ENCODE data around the gene GABARAPL2.
"Not testable (repeated sequence)": the region's sequence is repeated elsewhere in the genome, so short reads cannot be mapped to it uniquely, and the experiment has no call there.

The GABARAPL2 gene

DNA sequence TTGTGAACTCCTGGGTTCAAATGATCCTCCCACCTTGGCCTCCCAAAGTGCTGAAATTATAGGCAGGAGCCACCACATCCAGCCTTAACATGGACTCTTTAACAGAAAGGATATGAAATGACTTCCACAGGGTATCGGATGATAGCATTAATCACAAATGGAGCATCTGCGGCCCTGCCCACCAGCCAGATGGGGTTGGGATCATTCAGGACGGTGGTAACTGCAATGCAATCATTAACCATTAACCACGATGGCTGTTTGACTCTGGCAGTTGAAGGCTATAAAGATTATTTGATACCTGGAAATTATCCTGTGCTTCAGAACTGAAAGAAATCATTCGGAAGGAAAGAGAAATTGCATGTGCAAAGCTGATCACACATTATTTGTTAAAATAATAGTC lies 24.9 kb upstream of the GABARAPL2 start (continued):
- TF ChIP-seq FEZF1 (tag by site-specific recombination; IDR thresholded peaks at IDR 0.05) (no peak), ZNF391 (tag by site-specific recombination; IDR thresholded peaks at IDR 0.05; ENCODE audit: borderline replicate concordance, low read depth) (no peak)
- TF ChIP-seq, protein P1, sequence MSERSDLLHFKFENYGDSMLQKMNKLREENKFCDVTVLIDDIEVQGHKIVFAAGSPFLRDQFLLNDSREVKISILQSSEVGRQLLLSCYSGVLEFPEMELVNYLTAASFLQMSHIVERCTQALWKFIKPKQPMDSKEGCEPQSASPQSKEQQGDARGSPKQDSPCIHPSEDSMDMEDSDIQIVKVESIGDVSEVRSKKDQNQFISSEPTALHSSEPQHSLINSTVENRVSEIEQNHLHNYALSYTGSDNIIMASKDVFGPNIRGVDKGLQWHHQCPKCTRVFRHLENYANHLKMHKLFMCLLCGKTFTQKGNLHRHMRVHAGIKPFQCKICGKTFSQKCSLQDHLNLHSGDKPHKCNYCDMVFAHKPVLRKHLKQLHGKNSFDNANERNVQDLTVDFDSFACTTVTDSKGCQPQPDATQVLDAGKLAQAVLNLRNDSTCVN (tag by site-specific recombination; optimal IDR thresholded peaks at IDR 0.05) = no peak

DNA sequence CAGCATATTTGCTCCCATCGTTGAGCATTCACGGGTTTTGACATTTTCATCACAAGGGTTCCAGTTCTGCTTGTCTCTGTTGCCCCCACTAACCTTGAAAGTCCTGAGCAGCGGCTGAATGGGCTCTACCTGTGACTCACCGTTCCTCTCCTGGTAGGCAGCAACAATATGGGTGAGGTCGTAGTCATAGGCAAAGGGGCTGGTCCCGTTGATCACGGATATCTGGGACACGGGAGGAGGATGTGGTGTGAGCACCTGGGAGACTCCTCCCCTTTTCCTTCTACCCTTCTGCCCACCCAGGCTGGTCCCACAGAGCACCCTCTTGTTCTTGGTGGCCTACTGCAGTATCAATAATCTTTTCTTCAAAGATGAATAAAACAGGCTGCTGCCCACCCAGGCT lies 23.7 kb upstream of the GABARAPL2 start:
- H3K9me3 ChIP-seq (ENCODE audit: control insufficient read depth, insufficient read depth, low read depth, low read length); H3K36me3 ChIP-seq (ENCODE audit: control insufficient read depth in 2 of 2, insufficient read depth in 1 of 2, low read length in 2 of 2); H3K4me3 ChIP-seq (ENCODE audit: low read depth, low read length); H3K4me1 ChIP-seq (ENCODE audit: control insufficient read depth, insufficient read depth, low read length); H3K27ac ChIP-seq (ENCODE audit: extremely low read depth, low read depth, low read length); POLR2A ChIA-PET: not testable (repeated sequence)
- CTCF ChIA-PET = interaction anchor here (0.6 kb wide), 1 partner anchor 25 kb away, joined by 3 read pairs; no protein-coding TSS in a partner anchor

DNA sequence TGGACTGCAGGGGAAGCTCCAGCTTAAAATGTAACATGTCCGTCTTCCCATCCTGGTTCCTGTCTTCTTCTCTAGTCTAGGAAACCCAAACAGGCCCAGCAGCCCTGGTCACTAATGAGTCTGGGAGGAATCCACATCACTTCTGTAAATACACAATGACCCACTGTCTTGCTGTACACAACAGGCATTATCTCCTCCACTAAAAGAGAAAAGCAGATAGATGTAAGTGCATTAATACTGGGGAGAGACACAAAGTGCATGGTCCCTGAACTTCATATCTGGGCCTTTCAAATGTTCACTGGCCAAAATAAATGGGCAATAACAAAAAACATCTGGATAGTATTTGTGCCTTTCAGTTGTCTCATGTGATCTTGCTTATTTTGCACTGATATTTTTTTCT lies 20.3 kb upstream of the GABARAPL2 start:
- H3K4me1 ChIP-seq (ENCODE audit: control insufficient read depth, insufficient read depth, low read length); H3K36me3 ChIP-seq (ENCODE audit: control insufficient read depth in 2 of 2, insufficient read depth in 1 of 2, low read length in 2 of 2); POLR2A ChIA-PET; H3K4me3 ChIP-seq (ENCODE audit: low read depth, low read length); H3K9me3 ChIP-seq (ENCODE audit: control insufficient read depth, insufficient read depth, low read depth, low read length); H3K27ac ChIP-seq (ENCODE audit: extremely low read depth, low read depth, low read length): not testable (repeated sequence)
- CTCF ChIA-PET = interaction anchor here (0.6 to 1.4 kb wide), 2 partner anchors 16 to 20 kb away, joined by 3 to 6 read pairs; partner anchors contain the start of gene GABARAPL2

DNA sequence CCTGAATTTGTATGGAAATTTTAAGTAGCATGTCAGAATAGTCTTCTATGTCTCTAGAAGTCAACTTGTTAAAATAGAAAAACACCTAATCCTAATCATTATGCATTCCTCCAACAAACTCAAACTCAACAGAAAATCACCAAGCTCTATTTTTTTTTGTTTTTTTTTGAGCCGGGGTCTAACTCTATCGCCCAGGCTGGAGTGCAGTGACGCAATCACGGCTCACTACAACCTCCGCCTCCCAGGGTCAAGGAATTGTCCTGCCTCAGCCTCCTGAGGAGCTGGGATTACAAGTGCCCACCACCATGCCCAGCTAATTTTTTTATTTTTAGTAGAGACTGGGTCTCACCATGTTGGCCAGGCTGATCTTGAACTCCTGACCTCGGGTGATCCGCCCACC lies 19.9 kb upstream of the GABARAPL2 start:
- POLR2A ChIA-PET = no interaction called here
- H3K36me3 ChIP-seq (ENCODE audit: control insufficient read depth in 2 of 2, insufficient read depth in 1 of 2, low read length in 2 of 2) = peaks cover 0 to 4% of the 10 kb centered on the region in 2 experiments; a peak in 2 of 3 replicates
- H3K9me3 ChIP-seq (ENCODE audit: control insufficient read depth, insufficient read depth, low read depth, low read length) = no peaks in the 10 kb centered on the region
- no peak overlapping the region for H3K4me3 ChIP-seq (ENCODE audit: low read depth, low read length)
- no peak for TF ChIP-seq ZNF521 (tag by site-specific recombination; IDR thresholded peaks at IDR 0.05)
- TF ChIP-seq YY2 (tag by site-specific recombination; IDR thresholded peaks at IDR 0.05) = no peak
- TF ChIP-seq, protein P2, sequence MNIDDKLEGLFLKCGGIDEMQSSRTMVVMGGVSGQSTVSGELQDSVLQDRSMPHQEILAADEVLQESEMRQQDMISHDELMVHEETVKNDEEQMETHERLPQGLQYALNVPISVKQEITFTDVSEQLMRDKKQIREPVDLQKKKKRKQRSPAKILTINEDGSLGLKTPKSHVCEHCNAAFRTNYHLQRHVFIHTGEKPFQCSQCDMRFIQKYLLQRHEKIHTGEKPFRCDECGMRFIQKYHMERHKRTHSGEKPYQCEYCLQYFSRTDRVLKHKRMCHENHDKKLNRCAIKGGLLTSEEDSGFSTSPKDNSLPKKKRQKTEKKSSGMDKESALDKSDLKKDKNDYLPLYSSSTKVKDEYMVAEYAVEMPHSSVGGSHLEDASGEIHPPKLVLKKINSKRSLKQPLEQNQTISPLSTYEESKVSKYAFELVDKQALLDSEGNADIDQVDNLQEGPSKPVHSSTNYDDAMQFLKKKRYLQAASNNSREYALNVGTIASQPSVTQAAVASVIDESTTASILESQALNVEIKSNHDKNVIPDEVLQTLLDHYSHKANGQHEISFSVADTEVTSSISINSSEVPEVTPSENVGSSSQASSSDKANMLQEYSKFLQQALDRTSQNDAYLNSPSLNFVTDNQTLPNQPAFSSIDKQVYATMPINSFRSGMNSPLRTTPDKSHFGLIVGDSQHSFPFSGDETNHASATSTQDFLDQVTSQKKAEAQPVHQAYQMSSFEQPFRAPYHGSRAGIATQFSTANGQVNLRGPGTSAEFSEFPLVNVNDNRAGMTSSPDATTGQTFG (tag by site-specific recombination; IDR thresholded peaks at IDR 0.05; ENCODE audit: borderline replicate concordance) = no peak
- TF ChIP-seq ZNF423 (tag by site-specific recombination; IDR thresholded peaks at IDR 0.05) = no peak
- TF ChIP-seq ZNF621 (tag by site-specific recombination; IDR thresholded peaks at IDR 0.05) = no peak
- no peak for TF ChIP-seq ZBTB21 (tag by site-specific recombination; IDR thresholded peaks at IDR 0.05)
- TF ChIP-seq, protein P3, sequence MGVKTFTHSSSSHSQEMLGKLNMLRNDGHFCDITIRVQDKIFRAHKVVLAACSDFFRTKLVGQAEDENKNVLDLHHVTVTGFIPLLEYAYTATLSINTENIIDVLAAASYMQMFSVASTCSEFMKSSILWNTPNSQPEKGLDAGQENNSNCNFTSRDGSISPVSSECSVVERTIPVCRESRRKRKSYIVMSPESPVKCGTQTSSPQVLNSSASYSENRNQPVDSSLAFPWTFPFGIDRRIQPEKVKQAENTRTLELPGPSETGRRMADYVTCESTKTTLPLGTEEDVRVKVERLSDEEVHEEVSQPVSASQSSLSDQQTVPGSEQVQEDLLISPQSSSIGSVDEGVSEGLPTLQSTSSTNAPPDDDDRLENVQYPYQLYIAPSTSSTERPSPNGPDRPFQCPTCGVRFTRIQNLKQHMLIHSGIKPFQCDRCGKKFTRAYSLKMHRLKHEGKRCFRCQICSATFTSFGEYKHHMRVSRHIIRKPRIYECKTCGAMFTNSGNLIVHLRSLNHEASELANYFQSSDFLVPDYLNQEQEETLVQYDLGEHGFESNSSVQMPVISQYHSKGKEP (tag by site-specific recombination; IDR thresholded peaks at IDR 0.05) = no peak
- no peak for TF ChIP-seq ZNF830 (tag by site-specific recombination; IDR thresholded peaks at IDR 0.05; ENCODE audit: low read depth)
- no peak for TF ChIP-seq ZNF140 (tag by site-specific recombination; IDR thresholded peaks at IDR 0.05)
- no peak for TF ChIP-seq BCL11A (tag by site-specific recombination; IDR thresholded peaks at IDR 0.05; ENCODE audit: low read depth)
- TF ChIP-seq KLF16 (tag by site-specific recombination; IDR thresholded peaks at IDR 0.05) = no peak
- TF ChIP-seq ZNF37A (tag by site-specific recombination; IDR thresholded peaks at IDR 0.05) = no peak
- TF ChIP-seq, protein P4, sequence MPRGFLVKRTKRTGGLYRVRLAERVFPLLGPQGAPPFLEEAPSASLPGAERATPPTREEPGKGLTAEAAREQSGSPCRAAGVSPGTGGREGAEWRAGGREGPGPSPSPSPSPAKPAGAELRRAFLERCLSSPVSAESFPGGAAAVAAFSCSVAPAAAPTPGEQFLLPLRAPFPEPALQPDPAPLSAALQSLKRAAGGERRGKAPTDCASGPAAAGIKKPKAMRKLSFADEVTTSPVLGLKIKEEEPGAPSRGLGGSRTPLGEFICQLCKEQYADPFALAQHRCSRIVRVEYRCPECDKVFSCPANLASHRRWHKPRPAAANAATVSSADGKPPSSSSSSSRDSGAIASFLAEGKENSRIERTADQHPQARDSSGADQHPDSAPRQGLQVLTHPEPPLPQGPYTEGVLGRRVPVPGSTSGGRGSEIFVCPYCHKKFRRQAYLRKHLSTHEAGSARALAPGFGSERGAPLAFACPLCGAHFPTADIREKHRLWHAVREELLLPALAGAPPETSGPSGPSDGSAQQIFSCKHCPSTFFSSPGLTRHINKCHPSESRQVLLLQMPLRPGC (tag by site-specific recombination; IDR thresholded peaks at IDR 0.05) = no peak
- TF ChIP-seq ZNF302 (tag by site-specific recombination; IDR thresholded peaks at IDR 0.05; ENCODE audit: low read depth) = no peak
- no peak for TF ChIP-seq ZNF133 (tag by site-specific recombination; IDR thresholded peaks at IDR 0.05)
- TF ChIP-seq, protein P5, sequence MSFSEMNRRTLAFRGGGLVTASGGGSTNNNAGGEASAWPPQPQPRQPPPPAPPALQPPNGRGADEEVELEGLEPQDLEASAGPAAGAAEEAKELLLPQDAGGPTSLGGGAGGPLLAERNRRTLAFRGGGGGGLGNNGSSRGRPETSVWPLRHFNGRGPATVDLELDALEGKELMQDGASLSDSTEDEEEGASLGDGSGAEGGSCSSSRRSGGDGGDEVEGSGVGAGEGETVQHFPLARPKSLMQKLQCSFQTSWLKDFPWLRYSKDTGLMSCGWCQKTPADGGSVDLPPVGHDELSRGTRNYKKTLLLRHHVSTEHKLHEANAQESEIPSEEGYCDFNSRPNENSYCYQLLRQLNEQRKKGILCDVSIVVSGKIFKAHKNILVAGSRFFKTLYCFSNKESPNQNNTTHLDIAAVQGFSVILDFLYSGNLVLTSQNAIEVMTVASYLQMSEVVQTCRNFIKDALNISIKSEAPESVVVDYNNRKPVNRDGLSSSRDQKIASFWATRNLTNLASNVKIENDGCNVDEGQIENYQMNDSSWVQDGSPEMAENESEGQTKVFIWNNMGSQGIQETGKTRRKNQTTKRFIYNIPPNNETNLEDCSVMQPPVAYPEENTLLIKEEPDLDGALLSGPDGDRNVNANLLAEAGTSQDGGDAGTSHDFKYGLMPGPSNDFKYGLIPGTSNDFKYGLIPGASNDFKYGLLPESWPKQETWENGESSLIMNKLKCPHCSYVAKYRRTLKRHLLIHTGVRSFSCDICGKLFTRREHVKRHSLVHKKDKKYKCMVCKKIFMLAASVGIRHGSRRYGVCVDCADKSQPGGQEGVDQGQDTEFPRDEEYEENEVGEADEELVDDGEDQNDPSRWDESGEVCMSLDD (tag by site-specific recombination; IDR thresholded peaks at IDR 0.05) = no peak
- TF ChIP-seq KLF10 (tag by site-specific recombination; IDR thresholded peaks at IDR 0.05) = no peak
- CTCF ChIA-PET = interaction anchor here (0.6 to 1.4 kb wide), 2 partner anchors 15 to 19 kb away, joined by 3 to 6 read pairs; partner anchors contain the start of gene GABARAPL2
- no peak overlapping the region for H3K27ac ChIP-seq (ENCODE audit: extremely low read depth, low read depth, low read length)
- no peaks in the 10 kb centered on the region for H3K4me1 ChIP-seq (ENCODE audit: control insufficient read depth, insufficient read depth, low read length)

Data from HEK293 (cell line).